Measurements from ENCODE around the gene TARBP2. TPM values are rescaled to one million over a fixed set of nuclear protein-coding genes. Genes with fewer than 3 reads are reported as not detected.

The TARBP2 gene
- total RNA-seq, 1 experiment from 2014 or later: 20.7 TPM

DNA sequence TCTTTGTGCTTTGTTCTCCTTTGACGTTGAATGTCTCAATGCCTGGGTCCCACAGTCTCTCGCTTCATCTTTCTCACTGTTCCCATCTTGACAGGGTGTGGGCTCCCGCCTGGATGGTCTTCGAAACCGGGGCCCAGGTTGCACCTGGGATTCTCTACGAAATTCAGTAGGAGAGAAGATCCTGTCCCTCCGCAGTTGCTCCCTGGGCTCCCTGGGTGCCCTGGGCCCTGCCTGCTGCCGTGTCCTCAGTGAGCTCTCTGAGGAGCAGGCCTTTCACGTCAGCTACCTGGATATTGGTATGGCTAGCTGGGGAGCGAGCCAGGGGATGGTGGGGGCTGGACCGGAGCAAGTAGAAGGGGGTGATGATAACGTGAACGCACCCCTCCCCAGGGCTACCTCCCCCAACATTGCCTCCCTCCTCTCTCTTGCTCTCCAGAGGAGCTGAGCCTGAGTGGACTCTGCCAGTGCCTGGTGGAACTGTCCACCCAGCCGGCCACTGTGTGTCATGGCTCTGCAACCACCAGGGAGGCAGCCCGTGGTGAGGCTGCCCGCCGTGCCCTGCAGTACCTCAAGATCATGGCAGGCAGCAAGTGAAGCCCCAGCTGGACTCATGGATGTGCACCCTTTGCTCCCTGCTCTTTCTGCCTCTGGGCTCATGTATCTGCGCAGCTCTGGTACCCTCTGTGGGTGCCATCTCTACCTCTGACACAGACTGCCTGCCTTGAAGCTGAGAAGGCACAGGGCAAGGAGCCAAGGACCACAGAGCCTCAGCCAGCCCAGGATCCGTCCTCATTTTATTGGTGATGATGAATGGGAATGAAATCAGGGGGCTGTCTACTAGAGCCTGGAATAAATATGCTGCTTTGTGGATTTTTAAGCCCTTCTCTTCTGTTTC, 4.7 kb downstream of the TARBP2 start:
- intact Hi-C loops (cut with micrococcal nuclease; ENCODE audit: unreplicated experiment): loop anchor here (5.0 kb wide), 1 partner anchor 184 kb away; the partner anchor contains the start of gene AAAS
- Mint-ChIP-seq H3K4me3 (ENCODE audit: low read depth, unreplicated experiment) (no peak overlapping the region), H3K9me3 (ENCODE audit: low read depth, unreplicated experiment) (no peaks in the 10 kb centered on the region), H3K36me3 (ENCODE audit: insufficient read depth, unreplicated experiment) (peaks cover 35% of the 10 kb centered on the region), H3K27ac (ENCODE audit: unreplicated experiment) (no peak overlapping the region), H3K27me3 (ENCODE audit: unreplicated experiment) (no peaks in the 10 kb centered on the region), H3K4me1 (ENCODE audit: low read depth, unreplicated experiment) (peaks cover 8% of the 10 kb centered on the region)
- TF ChIP-seq, protein P1, sequence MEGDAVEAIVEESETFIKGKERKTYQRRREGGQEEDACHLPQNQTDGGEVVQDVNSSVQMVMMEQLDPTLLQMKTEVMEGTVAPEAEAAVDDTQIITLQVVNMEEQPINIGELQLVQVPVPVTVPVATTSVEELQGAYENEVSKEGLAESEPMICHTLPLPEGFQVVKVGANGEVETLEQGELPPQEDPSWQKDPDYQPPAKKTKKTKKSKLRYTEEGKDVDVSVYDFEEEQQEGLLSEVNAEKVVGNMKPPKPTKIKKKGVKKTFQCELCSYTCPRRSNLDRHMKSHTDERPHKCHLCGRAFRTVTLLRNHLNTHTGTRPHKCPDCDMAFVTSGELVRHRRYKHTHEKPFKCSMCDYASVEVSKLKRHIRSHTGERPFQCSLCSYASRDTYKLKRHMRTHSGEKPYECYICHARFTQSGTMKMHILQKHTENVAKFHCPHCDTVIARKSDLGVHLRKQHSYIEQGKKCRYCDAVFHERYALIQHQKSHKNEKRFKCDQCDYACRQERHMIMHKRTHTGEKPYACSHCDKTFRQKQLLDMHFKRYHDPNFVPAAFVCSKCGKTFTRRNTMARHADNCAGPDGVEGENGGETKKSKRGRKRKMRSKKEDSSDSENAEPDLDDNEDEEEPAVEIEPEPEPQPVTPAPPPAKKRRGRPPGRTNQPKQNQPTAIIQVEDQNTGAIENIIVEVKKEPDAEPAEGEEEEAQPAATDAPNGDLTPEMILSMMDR (IDR thresholded peaks at IDR 0.05; ENCODE audit: unreplicated experiment): no peak
- CTCF ChIA-PET: interaction anchor here (0.7 kb wide), 1 partner anchor 185 kb away, joined by 4 read pairs; no protein-coding TSS in a partner anchor
- DNase-seq: no peak
- no TSS peak for BruUV-seq (replicated peaks)

DNA sequence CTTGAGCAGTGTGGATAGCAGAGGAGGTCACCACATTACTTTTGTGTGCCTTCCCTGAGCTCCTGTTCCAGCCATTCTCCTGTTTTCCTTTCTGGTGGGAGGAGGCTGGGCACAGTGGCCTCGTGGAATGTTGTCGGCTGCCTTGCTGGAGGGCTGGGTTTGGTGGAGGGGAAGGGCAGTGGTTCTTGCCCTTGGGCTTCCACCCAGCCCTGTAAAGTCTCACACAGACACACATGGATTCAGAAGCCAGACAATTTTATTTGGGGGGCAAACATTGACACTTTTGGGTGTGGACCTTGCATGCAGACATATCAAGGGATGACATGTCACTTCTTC, 5.3 kb downstream of the TARBP2 start:
- DNase-seq: no peak
- H3K27ac Mint-ChIP-seq (ENCODE audit: unreplicated experiment): no peak overlapping the region
- H3K36me3 Mint-ChIP-seq (ENCODE audit: insufficient read depth, unreplicated experiment): peaks cover 29% of the 10 kb centered on the region
- no peak overlapping the region for H3K4me3 Mint-ChIP-seq (ENCODE audit: low read depth, unreplicated experiment)
- intact Hi-C loops (cut with micrococcal nuclease; ENCODE audit: unreplicated experiment): loop anchor here (5.0 kb wide), 1 partner anchor 184 kb away; the partner anchor contains the start of gene AAAS
- no peaks in the 10 kb centered on the region for H3K27me3 Mint-ChIP-seq (ENCODE audit: unreplicated experiment)
- no TSS peak for BruUV-seq (replicated peaks)
- H3K4me1 Mint-ChIP-seq (ENCODE audit: low read depth, unreplicated experiment): peaks cover 8% of the 10 kb centered on the region
- TF ChIP-seq, protein P1 (IDR thresholded peaks at IDR 0.05; ENCODE audit: unreplicated experiment): no peak
- CTCF ChIA-PET: interaction anchor here (0.7 kb wide), 1 partner anchor 185 kb away, joined by 4 read pairs; no protein-coding TSS in a partner anchor
- no peaks in the 10 kb centered on the region for H3K9me3 Mint-ChIP-seq (ENCODE audit: low read depth, unreplicated experiment)

DNA sequence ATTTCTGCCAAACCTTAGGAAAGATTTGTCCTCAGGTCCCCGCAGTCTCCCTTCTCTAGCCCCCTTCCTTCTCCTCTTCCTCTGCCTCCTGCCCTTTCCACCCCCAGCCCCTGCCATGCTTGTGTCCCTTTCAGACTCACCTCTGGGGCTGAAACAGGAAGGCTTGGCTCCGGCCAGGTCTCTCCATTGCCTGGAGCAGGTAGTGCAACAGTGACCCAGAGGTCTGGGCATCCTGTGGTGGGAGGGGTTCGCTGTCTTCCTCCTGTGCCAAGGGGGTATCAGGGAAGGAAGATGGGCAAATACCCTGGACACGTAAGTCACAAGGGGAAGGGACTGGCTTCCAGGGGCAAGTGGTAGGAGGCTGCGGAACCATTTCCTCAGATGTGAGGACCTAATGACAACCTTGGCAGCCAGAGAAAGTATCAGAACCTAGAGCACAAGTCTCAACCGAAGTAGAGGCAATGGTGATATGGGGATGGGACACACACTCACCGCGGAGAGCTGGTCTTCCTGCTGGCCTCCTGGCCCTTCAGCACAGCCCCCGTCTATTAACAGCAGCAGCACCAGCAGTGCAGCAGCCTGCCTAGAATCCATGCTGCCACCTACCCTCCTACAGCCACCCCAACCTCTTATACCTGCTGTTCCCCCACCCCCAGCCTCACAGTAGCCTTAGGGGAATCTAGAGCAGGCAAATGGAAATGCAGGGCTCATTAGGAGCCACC, 6.0 kb downstream of the TARBP2 start, which contains the start of gene NPFF:
NPFF (minus strand) TSS at position 604 of the 722 bp plus-strand sequence; CDS start at position 594, 10 bp downstream.
- intact Hi-C loops (cut with micrococcal nuclease; ENCODE audit: unreplicated experiment): loop anchor here (5.0 kb wide), 1 partner anchor 185 kb away; the partner anchor contains the start of gene AAAS
- TF ChIP-seq, protein P1 (IDR thresholded peaks at IDR 0.05; ENCODE audit: unreplicated experiment): no peak
- no peaks in the 10 kb centered on the region for H3K27me3 Mint-ChIP-seq (ENCODE audit: unreplicated experiment)
- H3K4me1 Mint-ChIP-seq (ENCODE audit: low read depth, unreplicated experiment): peaks cover 5% of the 10 kb centered on the region
- CTCF ChIA-PET: no interaction called here
- H3K9me3 Mint-ChIP-seq (ENCODE audit: low read depth, unreplicated experiment): no peaks in the 10 kb centered on the region
- H3K4me3 Mint-ChIP-seq (ENCODE audit: low read depth, unreplicated experiment): no peak within 1 kb of the TSS
- H3K27ac Mint-ChIP-seq (ENCODE audit: unreplicated experiment): no peak within 1 kb of the TSS
- peaks cover 29% of the 10 kb centered on the region for H3K36me3 Mint-ChIP-seq (ENCODE audit: insufficient read depth, unreplicated experiment)
- BruUV-seq (replicated peaks): no TSS peak
- no peak for DNase-seq

DNA sequence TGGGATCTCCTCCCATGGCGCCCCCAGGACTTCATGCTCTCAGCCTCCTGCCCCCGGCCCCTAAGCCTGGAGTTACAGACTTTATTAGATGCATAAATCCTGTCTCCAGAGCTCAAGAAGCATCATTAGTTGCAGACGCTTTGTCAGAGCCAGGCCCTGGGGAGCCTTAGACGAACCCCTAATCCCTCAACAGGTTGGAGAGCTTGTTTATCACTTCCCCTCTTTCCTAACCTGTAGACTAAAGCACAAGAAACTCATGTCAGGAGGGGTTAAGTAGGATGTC, 6.5 kb downstream of the TARBP2 start:
- no peaks in the 10 kb centered on the region for H3K4me1 Mint-ChIP-seq (ENCODE audit: low read depth, unreplicated experiment)
- H3K9me3 Mint-ChIP-seq (ENCODE audit: low read depth, unreplicated experiment): no peaks in the 10 kb centered on the region
- no peak overlapping the region for H3K4me3 Mint-ChIP-seq (ENCODE audit: low read depth, unreplicated experiment)
- intact Hi-C loops (cut with micrococcal nuclease; ENCODE audit: unreplicated experiment): loop anchor here (5.0 kb wide), 1 partner anchor 185 kb away; the partner anchor contains the start of gene AAAS
- BruUV-seq (replicated peaks): no TSS peak
- H3K27ac Mint-ChIP-seq (ENCODE audit: unreplicated experiment): no peak overlapping the region
- no peaks in the 10 kb centered on the region for H3K27me3 Mint-ChIP-seq (ENCODE audit: unreplicated experiment)
- CTCF ChIA-PET: no interaction called here
- TF ChIP-seq, protein P1 (IDR thresholded peaks at IDR 0.05; ENCODE audit: unreplicated experiment): no peak
- no peak for DNase-seq
- peaks cover 34% of the 10 kb centered on the region for H3K36me3 Mint-ChIP-seq (ENCODE audit: insufficient read depth, unreplicated experiment)
